ENCODE data around the gene FBXO21.
"Not testable (repeated sequence)": the region's sequence is repeated elsewhere in the genome, so short reads cannot be mapped to it uniquely, and the experiment has no call there.

The FBXO21 gene

DNA sequence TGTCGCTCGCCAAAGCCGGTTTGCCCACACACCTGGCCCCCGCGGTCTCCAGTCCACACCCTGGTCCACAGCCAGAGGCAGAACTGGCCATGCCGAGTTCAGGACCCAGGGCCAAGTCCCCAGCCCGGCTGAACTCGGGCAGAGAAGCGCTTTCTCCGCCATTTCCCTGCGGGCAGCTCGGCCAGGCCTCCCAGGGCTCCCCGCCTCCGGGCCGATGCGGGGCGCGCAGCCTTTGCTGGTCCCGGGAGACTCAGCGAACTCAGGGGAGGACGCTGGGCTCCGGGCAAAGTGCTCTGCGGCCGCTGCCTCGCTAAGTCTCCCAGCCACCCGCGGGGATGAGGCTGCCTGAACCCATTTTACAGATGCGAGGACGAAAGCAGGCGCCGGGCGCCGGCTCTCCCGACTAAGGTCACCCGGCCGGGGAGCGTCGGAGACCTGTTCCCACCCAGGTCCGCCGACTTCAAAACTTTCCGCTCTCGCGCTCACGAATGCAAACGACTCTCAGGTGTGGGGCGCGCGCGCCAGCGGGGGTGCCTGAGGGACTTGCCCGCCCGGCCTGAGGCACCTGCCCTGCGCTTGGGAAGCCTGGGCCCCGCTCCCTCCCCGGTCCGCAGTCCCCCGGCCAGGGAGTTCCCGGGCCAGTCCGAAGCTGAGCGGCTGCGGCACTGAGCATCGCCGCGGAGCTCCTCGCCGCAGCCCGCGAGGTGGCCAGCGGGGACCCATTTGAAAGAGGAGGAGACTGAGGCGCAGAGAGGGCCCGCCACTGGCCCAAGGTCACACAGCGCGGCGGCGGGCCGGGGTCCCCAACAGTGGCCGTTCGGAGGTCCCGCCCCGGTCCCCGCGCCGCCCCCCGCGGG, 91.7 kb downstream of the FBXO21 start:
- Histone ChIP-seq H3K27me3 (ENCODE audit: insufficient read depth, poor library complexity, severe bottlenecking) (peaks cover 74% of the 10 kb centered on the region), H3K9me3 (ENCODE audit: severe bottlenecking) (peaks cover 3% of the 10 kb centered on the region), H3K27ac (ENCODE audit: poor library complexity, severe bottlenecking) (no peak overlapping the region), H3K4me3 (ENCODE audit: severe bottlenecking) (peak overlapping the region; percentile 30), H3K36me3 (ENCODE audit: low read depth) (no peaks in the 10 kb centered on the region), H3K4me1 (ENCODE audit: insufficient read depth, poor library complexity, severe bottlenecking) (no peaks in the 10 kb centered on the region)
- TF ChIP-seq, protein P1, sequence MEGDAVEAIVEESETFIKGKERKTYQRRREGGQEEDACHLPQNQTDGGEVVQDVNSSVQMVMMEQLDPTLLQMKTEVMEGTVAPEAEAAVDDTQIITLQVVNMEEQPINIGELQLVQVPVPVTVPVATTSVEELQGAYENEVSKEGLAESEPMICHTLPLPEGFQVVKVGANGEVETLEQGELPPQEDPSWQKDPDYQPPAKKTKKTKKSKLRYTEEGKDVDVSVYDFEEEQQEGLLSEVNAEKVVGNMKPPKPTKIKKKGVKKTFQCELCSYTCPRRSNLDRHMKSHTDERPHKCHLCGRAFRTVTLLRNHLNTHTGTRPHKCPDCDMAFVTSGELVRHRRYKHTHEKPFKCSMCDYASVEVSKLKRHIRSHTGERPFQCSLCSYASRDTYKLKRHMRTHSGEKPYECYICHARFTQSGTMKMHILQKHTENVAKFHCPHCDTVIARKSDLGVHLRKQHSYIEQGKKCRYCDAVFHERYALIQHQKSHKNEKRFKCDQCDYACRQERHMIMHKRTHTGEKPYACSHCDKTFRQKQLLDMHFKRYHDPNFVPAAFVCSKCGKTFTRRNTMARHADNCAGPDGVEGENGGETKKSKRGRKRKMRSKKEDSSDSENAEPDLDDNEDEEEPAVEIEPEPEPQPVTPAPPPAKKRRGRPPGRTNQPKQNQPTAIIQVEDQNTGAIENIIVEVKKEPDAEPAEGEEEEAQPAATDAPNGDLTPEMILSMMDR (IDR thresholded peaks at IDR 0.05; ENCODE audit: poor library complexity, severe bottlenecking), result no peak
- DNase-seq (ENCODE audit: low spot score) (no peak), ATAC-seq (ENCODE audit: low read depth) (no peak)

DNA sequence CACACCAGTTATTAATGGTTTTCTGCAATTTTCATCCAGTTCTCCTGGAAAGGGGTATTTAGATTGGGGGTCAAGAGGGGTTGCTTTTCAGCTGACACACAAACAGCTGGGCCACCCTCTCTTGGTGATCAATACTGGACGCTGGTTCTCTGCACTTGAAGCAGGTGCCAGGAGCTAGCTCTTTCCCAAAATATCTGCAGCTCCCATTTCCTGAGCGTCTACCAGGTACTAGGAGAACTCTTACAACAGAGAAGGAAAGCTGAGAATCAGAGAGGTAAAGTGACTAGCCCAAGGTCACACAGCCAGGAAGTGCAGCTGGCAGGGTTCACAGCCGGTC, 92.3 kb downstream of the FBXO21 start:
- Histone ChIP-seq H3K27ac (ENCODE audit: poor library complexity, severe bottlenecking) (no peak overlapping the region), H3K4me1 (ENCODE audit: insufficient read depth, poor library complexity, severe bottlenecking) (no peaks in the 10 kb centered on the region), H3K36me3 (ENCODE audit: low read depth) (no peaks in the 10 kb centered on the region), H3K4me3 (ENCODE audit: severe bottlenecking) (no peak overlapping the region), H3K9me3 (ENCODE audit: severe bottlenecking) (peaks cover 3% of the 10 kb centered on the region), H3K27me3 (ENCODE audit: insufficient read depth, poor library complexity, severe bottlenecking) (peaks cover 74% of the 10 kb centered on the region)
- ATAC-seq (ENCODE audit: low read depth), result no peak
- TF ChIP-seq, protein P1 (IDR thresholded peaks at IDR 0.05; ENCODE audit: poor library complexity, severe bottlenecking), result no peak
- DNase-seq (ENCODE audit: low spot score), result no peak

DNA sequence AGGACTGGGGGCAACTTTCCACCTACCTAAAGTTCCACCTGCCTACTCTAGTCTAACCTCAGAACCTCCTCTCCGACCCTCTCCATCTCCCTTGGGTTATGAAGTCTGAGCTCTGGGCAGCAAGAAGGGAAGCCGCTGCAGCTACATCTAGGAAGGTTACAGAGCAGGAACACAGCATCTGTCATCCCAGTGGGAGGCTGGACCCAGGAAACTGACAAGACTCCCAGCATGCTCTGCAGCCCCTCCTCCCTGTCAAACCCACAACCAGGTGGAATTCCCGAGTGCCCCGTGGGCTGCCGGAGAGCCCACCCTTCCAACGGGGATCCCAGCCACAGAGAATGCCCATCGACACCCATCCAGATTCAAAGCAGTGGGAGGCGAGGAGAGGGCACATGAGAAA, 93.1 kb downstream of the FBXO21 start:
- no peak overlapping the region for H3K4me3 ChIP-seq (ENCODE audit: severe bottlenecking)
- no peak for ATAC-seq (ENCODE audit: low read depth)
- H3K27me3 ChIP-seq (ENCODE audit: insufficient read depth, poor library complexity, severe bottlenecking), result peaks cover 72% of the 10 kb centered on the region
- H3K27ac ChIP-seq (ENCODE audit: poor library complexity, severe bottlenecking), result no peak overlapping the region
- H3K36me3 ChIP-seq (ENCODE audit: low read depth), result no peaks in the 10 kb centered on the region
- DNase-seq (ENCODE audit: low spot score), result no peak
- H3K9me3 ChIP-seq (ENCODE audit: severe bottlenecking), result peaks cover 3% of the 10 kb centered on the region
- H3K4me1 ChIP-seq (ENCODE audit: insufficient read depth, poor library complexity, severe bottlenecking), result no peaks in the 10 kb centered on the region
- TF ChIP-seq, protein P1 (IDR thresholded peaks at IDR 0.05; ENCODE audit: poor library complexity, severe bottlenecking), result no peak

DNA sequence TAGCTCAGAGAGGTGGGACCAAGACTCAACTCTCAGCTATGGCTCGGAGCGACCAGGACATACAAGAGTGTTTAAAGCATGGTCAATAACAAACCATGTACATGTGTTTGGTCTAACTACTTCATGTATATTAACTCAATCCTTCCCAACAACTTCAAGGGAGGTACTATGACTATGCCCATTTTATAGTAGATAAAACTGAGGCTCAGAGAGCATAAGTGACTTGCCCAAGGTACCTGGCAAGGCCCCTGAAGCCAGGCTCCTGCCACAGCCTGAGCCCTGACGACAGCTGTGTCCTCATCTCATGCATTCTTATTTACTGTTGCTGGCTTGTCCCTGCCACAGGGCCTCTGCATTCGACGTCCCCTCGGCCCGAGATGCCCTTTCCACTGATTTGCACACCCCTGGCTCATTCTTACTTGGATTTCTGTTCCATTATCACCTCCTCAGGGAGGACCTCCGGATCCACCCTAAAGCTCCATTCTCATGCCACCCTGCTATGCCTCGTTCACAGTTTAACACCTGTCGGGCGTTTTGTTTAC, 93.7 kb downstream of the FBXO21 start:
- Histone ChIP-seq H3K27ac (ENCODE audit: poor library complexity, severe bottlenecking) (no peak overlapping the region), H3K36me3 (ENCODE audit: low read depth) (no peaks in the 10 kb centered on the region), H3K4me1 (ENCODE audit: insufficient read depth, poor library complexity, severe bottlenecking) (no peaks in the 10 kb centered on the region), H3K27me3 (ENCODE audit: insufficient read depth, poor library complexity, severe bottlenecking) (peaks cover 69% of the 10 kb centered on the region), H3K4me3 (ENCODE audit: severe bottlenecking) (no peak overlapping the region), H3K9me3 (ENCODE audit: severe bottlenecking) (peaks cover 3% of the 10 kb centered on the region)
- DNase-seq (ENCODE audit: low spot score) (no peak), ATAC-seq (ENCODE audit: low read depth) (no peak)
- TF ChIP-seq, protein P1 (IDR thresholded peaks at IDR 0.05; ENCODE audit: poor library complexity, severe bottlenecking), result no peak

DNA sequence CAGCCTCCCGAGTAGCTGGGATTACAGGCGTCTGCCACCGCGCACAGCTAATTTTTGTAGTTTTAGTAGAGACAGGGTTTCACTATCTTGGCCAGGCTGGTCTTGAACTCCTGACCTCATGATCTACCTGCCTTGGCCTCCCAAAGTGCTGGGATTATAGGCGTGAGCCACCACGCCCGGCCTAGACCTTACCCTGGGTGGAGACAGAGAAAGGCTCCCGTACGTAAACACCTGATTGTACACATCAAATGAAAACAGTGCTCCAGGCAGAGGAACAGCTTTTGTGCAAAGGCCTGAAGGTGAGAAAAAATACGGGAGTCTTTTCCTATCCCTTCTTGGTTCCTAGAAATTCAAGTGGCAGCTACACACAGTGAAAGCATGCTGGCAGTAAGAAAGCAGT, 95.1 kb downstream of the FBXO21 start:
- H3K4me1 ChIP-seq (ENCODE audit: insufficient read depth, poor library complexity, severe bottlenecking); H3K36me3 ChIP-seq (ENCODE audit: low read depth); ATAC-seq (ENCODE audit: low read depth); H3K9me3 ChIP-seq (ENCODE audit: severe bottlenecking); DNase-seq (ENCODE audit: low spot score); H3K27ac ChIP-seq (ENCODE audit: poor library complexity, severe bottlenecking); H3K4me3 ChIP-seq (ENCODE audit: severe bottlenecking): not testable (repeated sequence)
- H3K27me3 ChIP-seq (ENCODE audit: insufficient read depth, poor library complexity, severe bottlenecking), result peaks cover 59% of the 10 kb centered on the region

All from RWPE2 (cell line).